Esophagus (tissue), 2 donors: ENCODE results near the gene COX8C. TPM values are rescaled to one million over a fixed set of nuclear protein-coding genes. Genes with fewer than 3 reads are reported as not detected.

Experiments used
- H3K27ac ChIP-seq, 2 donors: one replicate each; pipeline ENCODE4 v1.5.1; 2013; ENCODE audit warnings: low read depth in 2 of 2, mild to moderate bottlenecking in 2 of 2, inconsistent platforms in 1 of 2, low read length in 1 of 2, moderate library complexity in 1 of 2
- H3K27me3 ChIP-seq, 2 donors: one replicate each; pipeline ENCODE4 v1.6.1; 2013; ENCODE audit warnings: low read length in 2 of 2, control low read depth in 1 of 2, mild to moderate bottlenecking in 1 of 2; ENCODE audit not compliant: insufficient read depth in 2 of 2, control insufficient read depth in 1 of 2
- H3K36me3 ChIP-seq, 2 donors: one replicate each; pipeline ENCODE4 v1.6.1; 2013; ENCODE audit warnings: low read length in 1 of 2; ENCODE audit not compliant: control insufficient read depth in 2 of 2, insufficient read depth in 2 of 2
- H3K4me1 ChIP-seq, 2 donors: one replicate each; pipeline ENCODE4 v1.6.1; 2013; ENCODE audit warnings: low read length in 1 of 2; ENCODE audit not compliant: control insufficient read depth in 2 of 2, insufficient read depth in 2 of 2
- H3K4me3 ChIP-seq, 2 donors: one replicate each; pipeline ENCODE4 v1.5.1; 2013; ENCODE audit warnings: low read length in 2 of 2, mild to moderate bottlenecking in 2 of 2, low read depth in 1 of 2, moderate library complexity in 1 of 2
- H3K9me3 ChIP-seq, 2 donors: one replicate each; pipeline ENCODE4 v1.6.1; 2013; ENCODE audit warnings: mild to moderate bottlenecking in 2 of 2, low read depth in 1 of 2, low read length in 1 of 2, moderate library complexity in 1 of 2; ENCODE audit not compliant: control insufficient read depth in 2 of 2, insufficient read depth in 1 of 2
- WGBS, 2 donors: extraction: QIAGEN DNeasy Blood & Tissue Kit; methylation state at CpG; one replicate each; pipeline ENCODE4 v1.1.7; 2013; 5-methylcytosine and 5-hydroxymethylcytosine counted together
- polyA plus RNA-seq, 2 donors: library from polyadenylated mRNA; stranded (reverse); fragments of 200-250 nt; gene quantifications; one replicate each; pipeline ENCODE4 v1.2.3, GENCODE V29; 2013
- donor health status: healthy with polysubstance abuse.
- donor health status: Bipolar disorder and iron deficiency.

Gene COX8C
- polyA plus RNA-seq, 2 donors, result not detected

DNA sequence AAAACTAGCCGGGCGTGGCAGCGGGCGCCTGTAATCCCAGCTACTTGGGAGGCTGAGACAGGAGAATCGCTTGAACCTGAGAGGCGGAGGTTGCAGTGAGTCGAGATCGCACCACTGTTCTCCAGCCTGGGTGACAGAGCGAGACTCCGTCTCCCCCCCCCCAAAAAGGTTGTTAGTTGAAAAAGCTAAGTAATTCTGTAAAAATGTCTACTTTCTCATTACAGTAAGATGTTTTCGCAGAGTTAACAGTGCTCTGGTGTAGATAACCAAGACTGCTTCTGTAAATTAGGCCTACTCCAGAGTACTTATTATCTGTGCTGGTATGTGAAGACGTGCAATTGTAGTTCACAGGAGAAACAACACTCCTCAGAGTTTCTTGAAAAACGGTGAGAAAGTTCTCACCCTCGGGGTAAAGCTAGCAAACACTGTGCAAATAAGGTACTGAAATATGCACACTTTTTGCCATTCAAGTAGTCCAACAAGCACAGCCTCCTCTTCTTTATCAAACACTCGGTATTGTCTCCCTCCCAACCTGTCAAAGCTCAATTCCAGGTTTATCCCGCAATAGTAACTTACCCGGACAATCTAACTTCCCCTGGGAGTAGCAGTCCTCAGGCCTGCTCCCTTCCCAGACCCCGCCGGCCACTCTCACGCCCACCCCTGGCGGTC is 15.1 kb upstream of the COX8C start:
- Histone ChIP-seq H3K27ac (peak overlapping the region; percentile 94), H3K4me1 (no peaks in the 10 kb centered on the region), H3K4me3 (peak overlapping the region; percentile 77 to 83), H3K36me3 (no peaks in the 10 kb centered on the region), H3K9me3 (no peaks in the 10 kb centered on the region), H3K27me3 (no peaks in the 10 kb centered on the region)
- 23% methylated on average over 21 of the region's 21 CpGs for WGBS, 2 donors

DNA sequence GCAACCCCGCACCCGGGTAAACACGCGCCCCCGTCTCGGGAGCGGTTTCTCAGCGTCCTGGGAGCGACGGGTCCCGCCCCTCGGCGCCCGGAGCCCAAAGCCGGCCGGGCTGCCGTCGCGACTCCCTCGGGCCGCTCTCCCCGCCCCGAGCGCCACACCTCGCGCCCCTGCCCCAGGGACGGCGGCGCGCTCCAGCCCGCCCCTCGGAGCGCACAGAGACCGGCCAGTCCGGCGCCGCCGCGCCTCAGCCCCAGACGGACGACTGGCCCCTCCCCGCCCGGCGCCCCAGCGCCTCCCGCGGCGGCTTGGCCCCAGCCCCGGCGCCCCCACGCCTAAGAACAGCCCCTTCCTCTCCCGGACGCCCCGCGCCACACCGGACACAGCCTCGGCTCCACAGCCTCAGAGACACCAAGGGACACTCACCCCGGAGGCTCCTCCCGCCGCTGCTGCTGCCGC is 14.6 kb upstream of the COX8C start:
- WGBS, 2 donors, result 1% methylated on average over 34 to 61 of the region's 61 CpGs
- peak overlapping the region; percentile 77 to 83 for H3K4me3 ChIP-seq
- no peaks in the 10 kb centered on the region for H3K4me1 ChIP-seq
- peak overlapping the region; percentile 94 for H3K27ac ChIP-seq
- H3K9me3 ChIP-seq, result peaks cover 0 to 2% of the 10 kb centered on the region in 2 donors
- no peaks in the 10 kb centered on the region for H3K36me3 ChIP-seq
- no peaks in the 10 kb centered on the region for H3K27me3 ChIP-seq

DNA sequence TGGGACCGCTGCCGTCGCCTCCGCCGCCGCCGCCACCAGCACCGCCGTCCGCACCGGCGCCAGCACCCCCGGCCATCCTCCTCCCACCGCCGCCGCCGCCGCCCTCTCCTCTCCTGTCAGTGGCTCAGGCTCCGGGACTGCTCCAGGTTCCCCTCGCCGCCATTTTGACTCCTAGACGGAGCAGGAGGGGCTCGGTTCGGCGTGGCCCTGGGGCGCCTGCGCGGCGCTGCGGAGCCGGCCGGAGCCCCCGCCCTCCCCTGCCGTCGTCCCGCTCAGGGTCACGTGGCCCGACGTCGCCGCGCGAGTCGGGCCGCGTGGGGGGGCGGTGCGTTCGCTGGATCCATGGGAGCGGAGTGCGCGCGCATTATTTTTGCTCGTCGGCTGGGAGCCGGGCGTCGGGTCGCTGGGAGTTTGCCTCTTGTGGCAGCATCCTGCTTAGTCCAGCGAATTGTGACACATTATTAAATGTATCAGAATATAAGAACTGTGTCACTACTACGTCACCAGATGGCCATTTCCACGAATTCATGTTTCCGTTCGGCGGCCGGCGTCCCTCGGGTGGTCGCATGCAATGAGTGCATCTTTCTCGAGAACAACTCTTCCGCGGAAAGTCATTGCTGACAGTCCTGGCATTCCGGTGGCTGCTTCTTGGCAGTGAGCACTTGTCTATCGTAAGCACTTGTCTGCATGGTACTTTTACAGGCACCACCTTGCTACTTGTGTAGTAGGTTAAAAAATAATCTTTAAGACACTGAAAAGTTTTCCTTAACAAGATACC is 13.9 kb upstream of the COX8C start, which contains the start of gene BTBD7:
Gene BTBD7 (minus strand): TSS at position 184 of the 778 bp plus-strand sequence. CDS start 36,985 bp downstream, outside the sequence.
- 0% methylated on average over 71 to 74 of the region's 74 CpGs for WGBS, 2 donors
- H3K27me3 ChIP-seq, result no peaks in the 10 kb centered on the region
- H3K4me1 ChIP-seq, result no peaks in the 10 kb centered on the region
- H3K27ac ChIP-seq, result peak within 1 kb of the TSS; percentile 94 to 95
- H3K4me3 ChIP-seq, result peak within 1 kb of the TSS; percentile 77 to 83
- no peaks in the 10 kb centered on the region for H3K36me3 ChIP-seq
- peaks cover 0 to 2% of the 10 kb centered on the region in 2 donors for H3K9me3 ChIP-seq

DNA sequence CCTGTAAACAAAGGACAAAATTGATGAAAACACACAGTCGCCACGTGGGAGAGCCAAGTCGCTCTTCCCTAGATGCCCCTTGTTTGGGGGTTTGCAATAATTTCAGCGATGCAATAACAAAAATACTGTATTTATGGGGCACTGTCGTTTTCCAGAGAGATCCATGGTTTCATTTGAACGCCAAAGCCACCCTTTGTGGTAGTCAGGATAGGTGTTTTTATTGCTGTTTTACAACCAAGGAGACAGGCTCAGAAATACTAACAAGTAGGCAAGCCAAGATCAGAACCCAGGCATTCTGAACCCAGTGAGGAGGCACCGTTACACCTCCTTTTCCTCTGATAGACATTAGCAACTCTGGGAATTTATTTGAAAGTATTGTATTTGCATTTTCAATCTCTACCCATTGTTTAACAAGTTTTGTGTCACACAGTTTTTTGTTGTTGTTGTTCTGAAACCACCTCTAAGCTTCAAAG is 13.3 kb upstream of the COX8C start:
- Histone ChIP-seq H3K27me3 (no peaks in the 10 kb centered on the region), H3K4me1 (no peaks in the 10 kb centered on the region), H3K27ac (peak overlapping the region; percentile 73 to 95), H3K9me3 (peaks cover 0 to 2% of the 10 kb centered on the region in 2 donors), H3K36me3 (no peaks in the 10 kb centered on the region), H3K4me3 (peak overlapping the region; percentile 77 to 83)
- WGBS, 2 donors, result 6% methylated on average over 7 of the region's 7 CpGs

DNA sequence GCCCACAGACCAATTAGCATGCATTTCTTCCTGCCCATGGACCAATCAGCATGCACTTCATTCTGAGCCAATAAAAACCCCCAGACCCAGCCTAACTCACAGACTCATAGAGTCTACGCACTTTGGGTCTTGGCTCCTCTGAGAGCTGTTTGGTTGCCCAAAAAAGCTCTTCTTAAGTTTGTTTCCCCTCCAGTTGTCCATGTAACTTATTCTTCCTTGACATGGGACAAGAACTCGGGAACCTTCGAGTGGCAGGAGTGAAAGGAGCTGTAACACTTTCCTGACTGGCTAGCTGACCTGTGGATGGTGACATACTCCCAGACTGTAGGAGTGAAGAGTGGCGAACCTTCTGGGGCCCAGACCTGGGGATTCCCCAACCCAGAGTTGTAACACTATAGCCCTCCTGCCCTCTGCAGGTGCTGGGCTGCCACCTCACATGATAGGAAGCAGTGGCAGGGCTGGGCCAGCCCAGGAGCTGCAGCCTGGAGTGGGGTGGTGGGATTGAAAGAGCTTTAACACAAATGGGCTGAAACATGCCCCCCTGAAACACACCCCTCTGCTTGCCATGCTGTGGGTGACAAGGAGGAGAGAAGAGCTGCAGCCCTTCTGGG is 9.7 kb upstream of the COX8C start:
- Histone ChIP-seq H3K27ac (no peak overlapping the region), H3K9me3 (peaks cover 0 to 2% of the 10 kb centered on the region in 2 donors), H3K4me3 (no peak overlapping the region), H3K27me3 (no peaks in the 10 kb centered on the region), H3K4me1 (no peaks in the 10 kb centered on the region), H3K36me3 (no peaks in the 10 kb centered on the region)
- 94 to 95% methylated on average over 4 of the region's 4 CpGs for WGBS, 2 donors

DNA sequence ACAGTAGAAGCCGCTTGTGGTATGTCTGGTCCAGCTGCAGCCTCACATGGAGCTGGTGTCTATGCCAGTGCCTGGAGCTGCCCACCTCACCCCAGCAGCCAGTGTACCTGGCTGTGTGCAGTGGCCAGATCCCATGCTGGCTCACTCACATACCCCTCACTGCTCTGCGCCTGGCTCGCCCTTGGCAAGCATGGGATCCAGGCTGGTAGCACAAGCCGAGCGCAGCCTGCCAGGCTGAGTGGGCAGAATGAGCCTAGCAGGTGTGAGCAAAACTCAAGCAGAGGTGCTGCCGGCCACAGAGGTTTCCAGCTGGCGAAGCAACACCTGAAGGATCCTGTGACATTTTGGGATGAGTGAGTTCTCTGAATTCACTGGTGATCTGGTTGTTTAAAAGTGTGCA is 9.1 kb upstream of the COX8C start:
- Histone ChIP-seq H3K27me3 (no peaks in the 10 kb centered on the region), H3K4me1 (no peaks in the 10 kb centered on the region), H3K36me3 (no peaks in the 10 kb centered on the region), H3K27ac (no peak overlapping the region), H3K9me3 (peaks cover 0 to 2% of the 10 kb centered on the region in 2 donors), H3K4me3 (no peak overlapping the region)
- 97% methylated on average over 7 of the region's 7 CpGs for WGBS, 2 donors

DNA sequence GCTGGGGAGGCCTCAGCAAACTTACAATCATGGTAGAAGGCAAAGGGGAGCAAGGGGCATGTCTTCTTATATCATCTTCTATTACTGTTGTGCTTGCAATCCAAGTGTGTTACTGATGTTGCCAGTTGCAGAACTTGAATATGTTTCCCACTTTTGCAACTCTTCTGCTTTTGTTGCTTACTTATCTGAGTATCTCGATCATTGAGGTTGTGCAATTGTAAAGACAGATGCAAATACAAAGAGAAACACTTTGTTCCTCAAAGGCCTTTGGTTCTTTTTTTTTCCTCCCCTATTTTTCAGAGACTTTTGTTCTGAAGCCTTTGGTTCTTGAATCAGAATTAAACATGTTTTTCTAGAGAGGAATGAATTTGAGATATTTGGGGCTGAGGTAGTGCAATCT is 3.7 kb upstream of the COX8C start:
- no peaks in the 10 kb centered on the region for H3K36me3 ChIP-seq
- H3K9me3 ChIP-seq, result no peaks in the 10 kb centered on the region
- 23 to 51% methylated on average over 1 of the region's 1 CpG for WGBS, 2 donors
- H3K4me3 ChIP-seq, result no peak overlapping the region
- H3K27me3 ChIP-seq, result no peaks in the 10 kb centered on the region
- H3K4me1 ChIP-seq, result no peaks in the 10 kb centered on the region
- H3K27ac ChIP-seq, result no peak overlapping the region

DNA sequence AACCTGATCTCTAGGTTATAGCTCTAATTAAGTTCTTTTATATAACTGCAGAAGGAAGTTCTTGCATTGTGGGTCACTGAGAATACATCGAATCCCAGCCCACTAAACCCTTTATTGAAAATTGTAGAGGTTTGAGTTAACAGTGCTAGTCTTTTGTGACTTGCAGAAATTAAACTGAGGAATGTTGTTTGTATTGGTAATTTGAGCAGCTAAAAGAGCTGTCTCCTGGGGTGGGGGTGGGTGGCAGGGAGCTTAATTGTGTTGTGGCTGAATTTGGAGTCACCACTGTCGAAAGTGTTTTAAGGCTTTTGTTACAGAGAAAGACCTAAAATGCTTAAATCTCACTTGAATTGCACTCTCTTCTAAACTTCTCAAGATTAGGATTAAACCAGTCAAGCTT is 3.2 kb upstream of the COX8C start:
- H3K4me3 ChIP-seq, result no peak overlapping the region
- H3K4me1 ChIP-seq, result no peaks in the 10 kb centered on the region
- no peaks in the 10 kb centered on the region for H3K27me3 ChIP-seq
- H3K27ac ChIP-seq, result no peak overlapping the region
- WGBS, 2 donors, result 65 to 75% methylated on average over 2 of the region's 2 CpGs
- H3K36me3 ChIP-seq, result no peaks in the 10 kb centered on the region
- no peaks in the 10 kb centered on the region for H3K9me3 ChIP-seq

DNA sequence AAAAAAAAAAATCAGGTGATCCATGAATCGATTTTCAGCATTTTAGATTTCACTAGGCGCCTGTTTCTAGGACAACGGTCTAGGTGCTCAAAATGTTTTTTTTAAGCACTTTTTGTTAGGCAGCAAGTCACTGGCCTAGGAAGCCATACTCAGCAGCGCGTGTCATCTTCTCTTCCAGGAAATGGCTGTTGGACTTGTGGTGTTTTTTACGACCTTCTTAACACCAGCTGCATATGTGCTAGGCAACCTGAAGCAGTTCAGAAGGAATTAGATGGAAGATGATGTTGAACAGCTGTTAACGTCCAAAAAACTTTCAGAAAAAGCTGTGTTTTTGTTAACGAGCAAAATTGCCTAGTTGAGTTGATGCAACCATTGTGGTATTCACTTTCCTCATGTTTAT is 868 bp downstream of the COX8C start:
- no peak overlapping the region for H3K4me3 ChIP-seq
- H3K36me3 ChIP-seq, result no peaks in the 10 kb centered on the region
- no peaks in the 10 kb centered on the region for H3K4me1 ChIP-seq
- no peaks in the 10 kb centered on the region for H3K9me3 ChIP-seq
- H3K27me3 ChIP-seq, result no peaks in the 10 kb centered on the region
- 82 to 88% methylated on average over 8 of the region's 8 CpGs for WGBS, 2 donors
- H3K27ac ChIP-seq, result no peak overlapping the region
